ENCODE data around the gene KCNG2. TPM values are rescaled to one million over a fixed set of nuclear protein-coding genes. Genes with fewer than 3 reads are reported as not detected.

KCNG2 gene
- total and polyA plus RNA-seq, 2 of the 8 experiments (the other 6 are each of a cell fraction or from before 2014, with no cell fraction given), result 0.19 to 0.74 TPM

- H3K9ac ChIP-seq (replicated peaks in 1 of 4; ENCODE audit: extremely low read depth in 1 of 4, low read depth in 3 of 4, low read length in 3 of 4), result no peak overlapping the region
- H3K79me1 ChIP-seq (ENCODE audit: low read depth, low read length), result no peaks in the 10 kb centered on the region
- WGBS, 2 experiments (ENCODE audit: extremely low coverage in 1 of 2, insufficient coverage in 1 of 2, insufficient read length in 1 of 2, insufficient replicate concordance in 2 of 2, low coverage in 1 of 2, low lambda C conversion rate in 2 of 2, missing lambda C conversion rate in 1 of 2), result 88% methylated on average over 8 of the region's 8 CpGs; no CpG with 5 or more reads in 1 of the 2 experiments
- H3K36me3 ChIP-seq (ENCODE audit: control insufficient read depth in 2 of 4, insufficient read depth in 4 of 4, low read length in 3 of 4), result no peaks in the 10 kb centered on the region
- no peaks in the 10 kb centered on the region for H3K9me3 ChIP-seq (ENCODE audit: insufficient read depth in 2 of 2, low read depth in 1 of 2, low read length in 1 of 2)
- H3K79me2 ChIP-seq (ENCODE audit: control insufficient read depth in 1 of 2, insufficient read depth in 2 of 2, low read length in 2 of 2), result no peaks in the 10 kb centered on the region
- no peak overlapping the region for H3K56ac ChIP-seq (replicated peaks; ENCODE audit: insufficient read length, low read depth, low read length)
- no peak overlapping the region for H2BK5ac ChIP-seq (ENCODE audit: low read depth, low read length)
- H2AK5ac ChIP-seq (ENCODE audit: low read depth, low read length), result no peak overlapping the region
- DNase-seq (ENCODE audit: low read depth in 1 of 2, low spot score in 2 of 2) (no peak), FAIRE-seq (no peak)
- H3K27me3 ChIP-seq (replicated peaks in 1 of 4; ENCODE audit: control insufficient read depth in 3 of 4, extremely low read depth in 1 of 4, insufficient read depth in 3 of 4, low read length in 3 of 4), result peaks cover 0 to 4% (median 0%) of the 10 kb centered on the region in 4 experiments; a peak in 2 of 7 replicates
- H4K91ac ChIP-seq (replicated peaks; ENCODE audit: insufficient read length, low read length), result no peak overlapping the region
- H2BK12ac ChIP-seq (ENCODE audit: low read depth, low read length), result no peak overlapping the region
- no peak overlapping the region for H3K27ac ChIP-seq (ENCODE audit: low read depth, low read length)
- no peak overlapping the region for H3K23ac ChIP-seq (ENCODE audit: insufficient read length)
- H3K18ac ChIP-seq (ENCODE audit: extremely low read depth, low read length), result no peak overlapping the region
- no peak overlapping the region for H3K4me3 ChIP-seq (ENCODE audit: extremely low read depth in 1 of 4, insufficient read depth in 2 of 4, low read depth in 3 of 4, low read length in 4 of 4)
- H3K14ac ChIP-seq (ENCODE audit: insufficient read length), result no peak overlapping the region
- 0 out of 2 replicates have a peak, but pooled peaks cover 2% of the 10 kb centered on the region for H3K23me2 ChIP-seq (ENCODE audit: low read depth, low read length)
- no peaks in the 10 kb centered on the region for H4K20me1 ChIP-seq (replicated peaks in 1 of 2; ENCODE audit: control insufficient read depth in 1 of 2, insufficient read depth in 2 of 2, low read length in 2 of 2)
- H4K5ac ChIP-seq (ENCODE audit: insufficient read length, low read depth, low read length), result no peak overlapping the region
- H2BK120ac ChIP-seq (replicated peaks; ENCODE audit: low read depth, low read length), result no peak overlapping the region
- no peak overlapping the region for H2BK20ac ChIP-seq (ENCODE audit: low read length)
- H3K4ac ChIP-seq (replicated peaks; ENCODE audit: insufficient read length, low read depth, low read length), result no peak overlapping the region
- ChIA-PET CTCF (ENCODE audit: partially characterized antibody) (interaction anchor here (0.6 kb wide), 1 partner anchor 25 kb away, joined by 3 read pairs; no protein-coding TSS in a partner anchor), POLR2A (ENCODE audit: partially characterized antibody) (no interaction called here)
- H4K8ac ChIP-seq (ENCODE audit: extremely low read depth, insufficient read depth, low read length), result no peak overlapping the region
- H3K4me1 ChIP-seq (replicated peaks in 1 of 4; ENCODE audit: control insufficient read depth in 3 of 4, insufficient read depth in 4 of 4, low read length in 3 of 4), result no peaks in the 10 kb centered on the region
- H3K4me2 ChIP-seq (ENCODE audit: insufficient read depth in 1 of 2, low read depth in 2 of 2, low read length in 2 of 2), result no peak overlapping the region
- H2BK15ac ChIP-seq (ENCODE audit: low read length), result no peak overlapping the region
- no peak overlapping the region for H2AFZ ChIP-seq (ENCODE audit: low read length)
- no peak for TF ChIP-seq TBP (IDR thresholded peaks at IDR 0.05; ENCODE audit: low read depth, low read length)
- no peak for TF ChIP-seq TCF12 (IDR thresholded peaks at IDR 0.05; ENCODE audit: low read depth, low read length)
Measured at GRCh38 chr18:79780547-79780946, 17.2 kb upstream of the KCNG2 start.

All from H1 (cell line).